Suprapubic skin (tissue), 4 donors: ENCODE results near the gene ETV6. TPM values are rescaled to one million over a fixed set of nuclear protein-coding genes. Genes with fewer than 3 reads are reported as not detected.

Source experiments
- DNase-seq, 2 donors: peaks; one replicate each; pipeline ENCODE4 v3.0.0-alpha.2; 2019; ENCODE audit warnings: low spot score in 2 of 2
- H3K27ac ChIP-seq: fragments of 200-600 bp; sonication (generic); one replicate; pipeline ENCODE4 v1.5.1; 2019
- H3K27me3 ChIP-seq: fragments of 200-600 bp; sonication (generic); one replicate; pipeline ENCODE4 v1.5.1; 2019
- H3K36me3 ChIP-seq: fragments of 200-600 bp; sonication (generic); one replicate; pipeline ENCODE4 v1.5.1; 2019
- H3K4me1 ChIP-seq: fragments of 200-600 bp; sonication (generic); one replicate; pipeline ENCODE4 v1.5.1; 2019
- H3K4me3 ChIP-seq: fragments of 200-600 bp; sonication (generic); one replicate; pipeline ENCODE4 v1.5.1; 2019; ENCODE audit warnings: mild to moderate bottlenecking
- H3K9me3 ChIP-seq: fragments of 200-600 bp; sonication (generic); one replicate; pipeline ENCODE4 v1.5.1; 2019
- CTCF ChIP-seq, 2 donors: fragments of 200-600 bp in 1 of 2; fragments of 450-650 bp in 1 of 2; sonication (generic) in 1 of 2; IDR thresholded peaks; one replicate each; pipeline ENCODE4 v1.5.1; 2016 to 2019; ENCODE audit warnings: antibody characterized with exemption in 2 of 2, mild to moderate bottlenecking in 1 of 2, moderate library complexity in 1 of 2
- EP300 ChIP-seq: sonication (generic); formaldehyde crosslinking; IDR thresholded peaks from one replicate; pipeline ENCODE4 v1.6.1; 2017; ENCODE audit warnings: antibody characterized with exemption
- POLR2A ChIP-seq, 2 donors: fragments of 450-650 bp; IDR thresholded peaks; one replicate each; pipeline ENCODE4 v1.6.1; 2017; ENCODE audit warnings: antibody characterized with exemption in 2 of 2, mild to moderate bottlenecking in 2 of 2, moderate library complexity in 2 of 2
- POLR2AphosphoS5 ChIP-seq, 3 donors: sonication (generic); formaldehyde crosslinking; IDR thresholded peaks; one replicate each; pipeline ENCODE4 v1.6.1; 2017; ENCODE audit warnings: antibody characterized with exemption in 3 of 3
- WGBS: methylation state at CpG from one replicate; pipeline ENCODE4 v1.1.5; 2018; 5-methylcytosine and 5-hydroxymethylcytosine counted together
- total RNA-seq, 4 donors: library from RNA; depleted of rRNA; stranded (reverse); fragments of >200 nt; gene quantifications; one replicate each; pipeline ENCODE4 v1.1.0, GENCODE V29; 2016

Gene ETV6
- total RNA-seq, 4 donors from 2014 or later, result 16.9 to 41.4 (median 25.1) TPM

- Histone ChIP-seq H3K36me3 (no peaks in the 10 kb centered on the region), H3K4me3 (no peak overlapping the region), H3K4me1 (peaks cover 23% of the 10 kb centered on the region), H3K27me3 (no peaks in the 10 kb centered on the region), H3K27ac (no peak overlapping the region), H3K9me3 (no peaks in the 10 kb centered on the region)
- TF ChIP-seq CTCF (IDR thresholded peaks at IDR 0.05) (no peak), POLR2A (IDR thresholded peaks at IDR 0.05) (no peak), POLR2AphosphoS5 (IDR thresholded peaks at IDR 0.05) (no peak), EP300 (no peak)
- no peak for DNase-seq
- 87% methylated on average over 5 of the region's 5 CpGs for WGBS
These were observed 85.2 kb downstream of the ETV6 start for GRCh38 chr12:11734580-11735180.

- no peak for TF ChIP-seq EP300
- no peak for TF ChIP-seq POLR2A (IDR thresholded peaks at IDR 0.05)
- no peak for TF ChIP-seq POLR2AphosphoS5 (IDR thresholded peaks at IDR 0.05)
- no peak for TF ChIP-seq CTCF (IDR thresholded peaks at IDR 0.05)
- WGBS, result 64% methylated on average over 6 of the region's 6 CpGs
- no peak for DNase-seq
- Histone ChIP-seq H3K27me3 (no peaks in the 10 kb centered on the region), H3K9me3 (no peaks in the 10 kb centered on the region), H3K4me3 (no peak overlapping the region), H3K4me1 (peaks cover 16% of the 10 kb centered on the region), H3K27ac (no peak overlapping the region), H3K36me3 (no peaks in the 10 kb centered on the region)
These were observed 89.0 kb downstream of the ETV6 start for GRCh38 chr12:11738450-11738849.

- WGBS, result 58% methylated on average over 9 of the region's 9 CpGs
- Histone ChIP-seq H3K27me3 (no peaks in the 10 kb centered on the region), H3K9me3 (no peaks in the 10 kb centered on the region), H3K36me3 (no peaks in the 10 kb centered on the region), H3K4me1 (peaks cover 26% of the 10 kb centered on the region), H3K4me3 (no peak overlapping the region), H3K27ac (no peak overlapping the region)
- no peak for DNase-seq
- TF ChIP-seq CTCF (IDR thresholded peaks at IDR 0.05), result no peak
- no peak for TF ChIP-seq POLR2A (IDR thresholded peaks at IDR 0.05)
- TF ChIP-seq POLR2AphosphoS5 (IDR thresholded peaks at IDR 0.05), result no peak
- no peak for TF ChIP-seq EP300
These were observed 90.6 kb downstream of the ETV6 start for GRCh38 chr12:11739980-11740577.

- Histone ChIP-seq H3K9me3 (no peaks in the 10 kb centered on the region), H3K4me1 (peaks cover 40% of the 10 kb centered on the region), H3K27ac (no peak overlapping the region), H3K36me3 (no peaks in the 10 kb centered on the region), H3K27me3 (no peaks in the 10 kb centered on the region), H3K4me3 (no peak overlapping the region)
- 79% methylated on average over 4 of the region's 4 CpGs for WGBS
- TF ChIP-seq CTCF (IDR thresholded peaks at IDR 0.05) (no peak), POLR2A (IDR thresholded peaks at IDR 0.05) (no peak), EP300 (no peak), POLR2AphosphoS5 (IDR thresholded peaks at IDR 0.05) (no peak)
- no peak for DNase-seq
These were observed 92.1 kb downstream of the ETV6 start for GRCh38 chr12:11741434-11742092.
